Measurements from ENCODE around the gene SYNM. TPM values are rescaled to one million over a fixed set of nuclear protein-coding genes. Genes with fewer than 3 reads are reported as not detected.

SYNM gene
- total RNA-seq, 4 donors from 2014 or later: 1,866 to 2,563 (median 2,454) TPM

DNA sequence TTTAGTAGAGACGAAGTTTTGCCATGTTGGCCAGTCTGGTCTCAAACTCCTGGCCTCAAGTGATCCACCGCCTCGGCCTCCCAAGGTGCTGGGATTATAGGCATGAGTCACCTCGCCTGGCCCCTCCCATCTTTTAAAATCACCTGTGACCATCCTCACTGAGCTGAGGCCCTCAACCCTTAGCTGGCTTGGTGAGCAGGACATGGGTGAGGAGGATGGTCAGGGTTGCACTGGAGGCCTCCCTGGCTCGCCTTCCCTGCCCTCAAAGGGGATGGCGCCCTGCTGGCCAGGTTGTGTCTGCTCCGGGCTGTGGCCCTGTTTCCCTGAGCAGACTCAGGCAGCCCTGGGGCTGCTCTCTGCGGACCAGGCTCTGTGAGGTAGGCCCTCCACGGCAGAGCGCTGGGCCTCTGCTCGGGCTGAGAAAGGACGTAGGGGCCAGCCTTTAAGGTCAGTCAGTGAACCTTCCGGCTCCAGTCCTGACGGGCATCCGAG lies 33.7 kb downstream of the SYNM start:
- H3K36me3 ChIP-seq: peaks cover 21 to 50% (median 33%) of the 10 kb centered on the region in 4 donors
- WGBS: 75% methylated on average over 12 of the region's 15 CpGs
- no peak overlapping the region for H3K4me3 ChIP-seq
- TF ChIP-seq CTCF (IDR thresholded peaks at IDR 0.05) (peak in 1 of 3 experiments; percentile 8), EP300 (IDR thresholded peaks at IDR 0.05) (no peak), POLR2A (IDR thresholded peaks at IDR 0.05; ENCODE audit: low read depth) (no peak), POLR2AphosphoS5 (IDR thresholded peaks at IDR 0.05) (peak; percentile 45 to 67)
- peaks cover 23 to 82% (median 65%) of the 10 kb centered on the region in 4 donors for H3K4me1 ChIP-seq
- H3K27me3 ChIP-seq: no peaks in the 10 kb centered on the region
- peak overlapping the region; percentile 97 to 98 (median 98) for H3K27ac ChIP-seq (replicated peaks in 1 of 4)
- no peak for DNase-seq (ENCODE audit: extremely low spot score)
- intact Hi-C loops (cut with DNase I): no loop called here
- no peaks in the 10 kb centered on the region for H3K9me3 ChIP-seq

GRCh38 chr15:99139276-99139675 lies 34.4 kb downstream of the SYNM start:
- Histone ChIP-seq H3K27ac (replicated peaks in 1 of 4) (peak overlapping the region; percentile 97 to 98 (median 98)), H3K36me3 (peaks cover 15 to 43% (median 30%) of the 10 kb centered on the region in 4 donors), H3K4me1 (peaks cover 25 to 82% (median 65%) of the 10 kb centered on the region in 4 donors), H3K9me3 (no peaks in the 10 kb centered on the region), H3K27me3 (no peaks in the 10 kb centered on the region), H3K4me3 (no peak overlapping the region)
- intact Hi-C loops (cut with DNase I): no loop called here
- WGBS: 90% methylated on average over 4 of the region's 4 CpGs
- DNase-seq (ENCODE audit: extremely low spot score): no peak
- TF ChIP-seq EP300 (IDR thresholded peaks at IDR 0.05) (no peak), POLR2AphosphoS5 (IDR thresholded peaks at IDR 0.05) (peak; percentile 16 to 74), CTCF (IDR thresholded peaks at IDR 0.05) (no peak)

- intact Hi-C loops (cut with DNase I): no loop called here
- Histone ChIP-seq H3K36me3 (peaks cover 11 to 30% (median 25%) of the 10 kb centered on the region in 4 donors), H3K4me1 (peaks cover 15 to 82% (median 66%) of the 10 kb centered on the region in 4 donors), H3K9me3 (no peaks in the 10 kb centered on the region), H3K4me3 (no peak overlapping the region), H3K27ac (replicated peaks in 1 of 4) (peak overlapping the region; percentile 97 to 98 (median 98)), H3K27me3 (no peaks in the 10 kb centered on the region)
- WGBS: 91% methylated on average over 4 of the region's 4 CpGs
- TF ChIP-seq POLR2AphosphoS5 (IDR thresholded peaks at IDR 0.05) (peak in 1 of 2 donors; percentile 79), POLR2A (IDR thresholded peaks at IDR 0.05; ENCODE audit: low read depth) (no peak)
- DNase-seq (ENCODE audit: extremely low spot score): no peak
Measured at GRCh38 chr15:99140590-99140989, 35.7 kb downstream of the SYNM start.

DNA sequence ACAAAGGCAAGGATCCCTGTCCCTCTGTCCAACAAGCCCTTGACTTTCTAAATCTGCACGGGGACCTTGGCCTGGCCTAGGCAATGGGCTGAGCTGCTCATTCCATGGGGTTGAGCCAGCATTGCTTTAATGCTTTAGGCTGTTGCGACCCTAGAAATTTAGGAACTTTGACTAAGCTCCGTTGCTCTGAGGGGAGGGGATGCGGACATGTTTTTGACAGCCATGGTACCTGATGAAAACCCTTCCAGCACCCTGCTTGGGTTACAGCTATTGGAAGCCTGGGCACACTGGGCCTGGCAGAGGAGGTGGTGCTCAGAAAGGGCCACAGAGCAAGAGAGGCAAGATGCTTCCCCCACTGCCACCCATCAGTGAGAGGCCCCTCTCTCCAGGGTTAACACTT lies 37.1 kb downstream of the SYNM start:
- Histone ChIP-seq H3K27ac (replicated peaks in 1 of 4) (peak overlapping the region; percentile 97 to 98 (median 98)), H3K9me3 (no peaks in the 10 kb centered on the region), H3K4me1 (peaks cover 12 to 84% (median 74%) of the 10 kb centered on the region in 4 donors), H3K27me3 (no peaks in the 10 kb centered on the region), H3K36me3 (peaks cover 4 to 17% (median 15%) of the 10 kb centered on the region in 4 donors), H3K4me3 (no peak overlapping the region)
- DNase-seq (ENCODE audit: extremely low spot score): no peak
- 85% methylated on average over 2 of the region's 4 CpGs for WGBS
- intact Hi-C loops (cut with DNase I): no loop called here
- TF ChIP-seq POLR2AphosphoS5 (IDR thresholded peaks at IDR 0.05): peak; percentile 33 to 71
- TF ChIP-seq EP300 (IDR thresholded peaks at IDR 0.05): no peak

DNA sequence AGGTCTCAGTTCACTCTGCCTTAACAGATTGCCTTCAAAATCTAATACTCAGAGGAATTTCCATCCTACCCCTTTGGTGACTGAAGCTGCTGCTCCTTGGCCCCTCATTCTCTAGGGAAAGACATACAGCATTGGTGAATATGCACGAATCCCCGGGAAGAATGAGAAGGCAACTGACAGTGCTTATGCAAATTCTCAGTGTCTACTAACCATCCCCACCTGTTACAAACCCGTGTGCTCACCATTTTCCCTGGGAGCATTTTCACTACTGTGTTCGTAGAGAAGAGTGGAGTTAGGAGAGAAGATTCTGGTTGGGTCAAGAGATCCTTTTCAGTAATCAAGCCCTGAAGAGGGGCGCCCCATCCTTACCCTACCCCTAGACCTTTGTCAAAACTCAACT lies 37.7 kb downstream of the SYNM start:
- no peak for TF ChIP-seq CTCF (IDR thresholded peaks at IDR 0.05)
- no peak for TF ChIP-seq POLR2A (IDR thresholded peaks at IDR 0.05; ENCODE audit: low read depth)
- peak; percentile 9 to 68 for TF ChIP-seq POLR2AphosphoS5 (IDR thresholded peaks at IDR 0.05)
- intact Hi-C loops (cut with DNase I): no loop called here
- 59% methylated on average over 5 of the region's 5 CpGs for WGBS
- no peak for DNase-seq (ENCODE audit: extremely low spot score)
- Histone ChIP-seq H3K9me3 (no peaks in the 10 kb centered on the region), H3K27me3 (no peaks in the 10 kb centered on the region), H3K4me1 (peaks cover 12 to 80% (median 71%) of the 10 kb centered on the region in 4 donors), H3K36me3 (peaks cover 0 to 11% (median 9%) of the 10 kb centered on the region in 4 donors), H3K4me3 (no peak overlapping the region), H3K27ac (replicated peaks in 1 of 4) (peak overlapping the region; percentile 97 to 98 (median 98))

DNA sequence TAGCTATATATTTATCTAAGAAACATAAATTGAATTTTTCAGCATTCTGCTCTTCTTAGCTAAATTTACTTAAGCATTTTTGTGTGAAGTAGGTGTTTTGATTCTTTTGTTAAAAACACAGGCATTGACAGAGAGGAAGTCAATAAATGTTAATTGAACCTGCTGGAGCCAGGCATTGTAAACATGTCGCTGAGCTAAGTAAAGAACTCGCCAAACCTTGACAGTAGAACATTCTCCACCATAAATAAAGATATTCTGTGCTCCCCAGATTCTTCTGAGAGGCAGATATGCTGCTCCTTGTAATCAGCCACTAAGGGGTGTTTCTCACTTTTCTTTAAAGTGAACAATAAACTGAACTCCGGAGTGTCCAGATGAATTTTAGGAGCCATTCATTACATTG lies 38.4 kb downstream of the SYNM start:
- intact Hi-C loops (cut with DNase I): no loop called here
- Histone ChIP-seq H3K4me3 (no peak overlapping the region), H3K9me3 (no peaks in the 10 kb centered on the region), H3K36me3 (peaks cover 0 to 5% (median 3%) of the 10 kb centered on the region in 4 donors), H3K27ac (replicated peaks in 1 of 4) (peak overlapping the region; percentile 97 to 98 (median 98)), H3K4me1 (peaks cover 12 to 80% (median 73%) of the 10 kb centered on the region in 4 donors), H3K27me3 (no peaks in the 10 kb centered on the region)
- no peak for DNase-seq (ENCODE audit: extremely low spot score)
- TF ChIP-seq POLR2AphosphoS5 (IDR thresholded peaks at IDR 0.05) (no peak), CTCF (IDR thresholded peaks at IDR 0.05) (no peak), EP300 (IDR thresholded peaks at IDR 0.05) (no peak)
- 47% methylated on average over 3 of the region's 3 CpGs for WGBS
